RWPE2 (cell line): Measurements from ENCODE around the gene BCAS4.

Experiments
- ATAC-seq: fragments of 200-7000 bp; cut with Tn5 transposase; 3 replicates; pipeline ENCODE4 v1.9.1; 2021; ENCODE audit warnings: low read depth
- DNase-seq: peaks from one replicate; pipeline ENCODE4 v3.0.0-alpha.2; 2020; ENCODE audit warnings: low spot score
- H3K27ac ChIP-seq: fragments of 450-650 bp; 2 replicates; pipeline ENCODE4 v1.5.1; 2017; ENCODE audit warnings: mild to moderate bottlenecking; ENCODE audit not compliant: poor library complexity, severe bottlenecking
- H3K27me3 ChIP-seq: fragments of 250-450 bp; sonication (Bioruptor Pico); 2 replicates; pipeline ENCODE4 v1.5.1; 2021; ENCODE audit warnings: mild to moderate bottlenecking, moderate library complexity; ENCODE audit not compliant: insufficient read depth, poor library complexity, severe bottlenecking
- H3K36me3 ChIP-seq: fragments of 250-450 bp; sonication (Bioruptor Pico); 2 replicates; pipeline ENCODE4 v1.5.1; 2020; ENCODE audit warnings: low read depth, mild to moderate bottlenecking, moderate library complexity
- H3K4me1 ChIP-seq: fragments of 250-450 bp; sonication (Bioruptor Pico); 2 replicates; pipeline ENCODE4 v1.5.1; 2021; ENCODE audit warnings: mild to moderate bottlenecking, moderate library complexity; ENCODE audit not compliant: insufficient read depth, poor library complexity, severe bottlenecking
- H3K4me3 ChIP-seq: fragments of 250-450 bp; sonication (Bioruptor Pico); 2 replicates; pipeline ENCODE4 v1.5.1; 2021; ENCODE audit warnings: mild to moderate bottlenecking, moderate library complexity; ENCODE audit not compliant: severe bottlenecking
- H3K9me3 ChIP-seq: fragments of 250-450 bp; sonication (Bioruptor Pico); 2 replicates; pipeline ENCODE4 v1.5.1; 2021; ENCODE audit warnings: mild to moderate bottlenecking, moderate library complexity; ENCODE audit not compliant: severe bottlenecking
- CTCF ChIP-seq: fragments of 450-650 bp; IDR thresholded peaks from one replicate; pipeline ENCODE4 v1.5.1; 2017; ENCODE audit warnings: mild to moderate bottlenecking, moderate library complexity; ENCODE audit not compliant: poor library complexity, severe bottlenecking

The BCAS4 gene

GRCh38 chr20:50848846-50849673, 54.2 kb downstream of the BCAS4 start:
- Histone ChIP-seq H3K9me3 (no peaks in the 10 kb centered on the region), H3K4me3 (no peak overlapping the region), H3K36me3 (no peaks in the 10 kb centered on the region), H3K4me1 (peaks cover 43% of the 10 kb centered on the region), H3K27me3 (no peaks in the 10 kb centered on the region), H3K27ac (peak overlapping the region; percentile 73)
- TF ChIP-seq CTCF: no peak
- DNase-seq (peak; percentile 82), ATAC-seq (no peak)

GRCh38 chr20:50850721-50851286, 55.9 kb downstream of the BCAS4 start:
- no peaks in the 10 kb centered on the region for H3K9me3 ChIP-seq
- no peak for ATAC-seq
- H3K4me1 ChIP-seq: peaks cover 28% of the 10 kb centered on the region
- no peaks in the 10 kb centered on the region for H3K36me3 ChIP-seq
- no peak overlapping the region for H3K4me3 ChIP-seq
- peak; percentile 75 for DNase-seq
- TF ChIP-seq CTCF: no peak
- H3K27me3 ChIP-seq: no peaks in the 10 kb centered on the region
- H3K27ac ChIP-seq: no peak overlapping the region

- H3K36me3 ChIP-seq: no peaks in the 10 kb centered on the region
- DNase-seq (no peak), ATAC-seq (no peak)
- TF ChIP-seq CTCF: no peak
- H3K27ac ChIP-seq: no peak overlapping the region
- no peak overlapping the region for H3K4me3 ChIP-seq
- H3K27me3 ChIP-seq: no peaks in the 10 kb centered on the region
- H3K9me3 ChIP-seq: no peaks in the 10 kb centered on the region
- peaks cover 30% of the 10 kb centered on the region for H3K4me1 ChIP-seq
These were observed 57.2 kb downstream of the BCAS4 start for GRCh38 chr20:50852085-50852484.

GRCh38 chr20:50854506-50855249, 59.8 kb downstream of the BCAS4 start:
- ATAC-seq (no peak), DNase-seq (no peak)
- Histone ChIP-seq H3K27me3 (no peaks in the 10 kb centered on the region), H3K4me3 (no peak overlapping the region), H3K9me3 (no peaks in the 10 kb centered on the region), H3K4me1 (peaks cover 9% of the 10 kb centered on the region), H3K27ac (no peak overlapping the region), H3K36me3 (no peaks in the 10 kb centered on the region)
- TF ChIP-seq CTCF: no peak
